ENCODE results near the gene AURKA.

GRCh38 chr20:56385130-56385529, 6.9 kb downstream of the AURKA start:
- TF ChIP-seq YY1 (IDR thresholded peaks at IDR 0.05; ENCODE audit: low read depth) (no peak), USF1 (IDR thresholded peaks at IDR 0.05) (no peak)
- TF ChIP-seq, protein P1, sequence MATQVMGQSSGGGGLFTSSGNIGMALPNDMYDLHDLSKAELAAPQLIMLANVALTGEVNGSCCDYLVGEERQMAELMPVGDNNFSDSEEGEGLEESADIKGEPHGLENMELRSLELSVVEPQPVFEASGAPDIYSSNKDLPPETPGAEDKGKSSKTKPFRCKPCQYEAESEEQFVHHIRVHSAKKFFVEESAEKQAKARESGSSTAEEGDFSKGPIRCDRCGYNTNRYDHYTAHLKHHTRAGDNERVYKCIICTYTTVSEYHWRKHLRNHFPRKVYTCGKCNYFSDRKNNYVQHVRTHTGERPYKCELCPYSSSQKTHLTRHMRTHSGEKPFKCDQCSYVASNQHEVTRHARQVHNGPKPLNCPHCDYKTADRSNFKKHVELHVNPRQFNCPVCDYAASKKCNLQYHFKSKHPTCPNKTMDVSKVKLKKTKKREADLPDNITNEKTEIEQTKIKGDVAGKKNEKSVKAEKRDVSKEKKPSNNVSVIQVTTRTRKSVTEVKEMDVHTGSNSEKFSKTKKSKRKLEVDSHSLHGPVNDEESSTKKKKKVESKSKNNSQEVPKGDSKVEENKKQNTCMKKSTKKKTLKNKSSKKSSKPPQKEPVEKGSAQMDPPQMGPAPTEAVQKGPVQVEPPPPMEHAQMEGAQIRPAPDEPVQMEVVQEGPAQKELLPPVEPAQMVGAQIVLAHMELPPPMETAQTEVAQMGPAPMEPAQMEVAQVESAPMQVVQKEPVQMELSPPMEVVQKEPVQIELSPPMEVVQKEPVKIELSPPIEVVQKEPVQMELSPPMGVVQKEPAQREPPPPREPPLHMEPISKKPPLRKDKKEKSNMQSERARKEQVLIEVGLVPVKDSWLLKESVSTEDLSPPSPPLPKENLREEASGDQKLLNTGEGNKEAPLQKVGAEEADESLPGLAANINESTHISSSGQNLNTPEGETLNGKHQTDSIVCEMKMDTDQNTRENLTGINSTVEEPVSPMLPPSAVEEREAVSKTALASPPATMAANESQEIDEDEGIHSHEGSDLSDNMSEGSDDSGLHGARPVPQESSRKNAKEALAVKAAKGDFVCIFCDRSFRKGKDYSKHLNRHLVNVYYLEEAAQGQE (IDR thresholded peaks at IDR 0.05; ENCODE audit: low read depth), result no peak

All from Ishikawa (cell line).